SKM-1 treated with dmso at 0.1 percent for 144 hours (cell line): Measurements from ENCODE around the gene MSX2.
"Not testable (repeated sequence)": the region's sequence is repeated elsewhere in the genome, so short reads cannot be mapped to it uniquely, and the experiment has no call there.

Source experiments
- DNase-seq: peaks from one replicate; lab custom pipeline; 2025; ENCODE audit not compliant: unreplicated experiment; lab: John Stamatoyannopoulos, UW

Gene MSX2

GRCh38 chr5:174732036-174733020 lies 7.9 kb downstream of the MSX2 start:
- DNase-seq, result no peak

DNA sequence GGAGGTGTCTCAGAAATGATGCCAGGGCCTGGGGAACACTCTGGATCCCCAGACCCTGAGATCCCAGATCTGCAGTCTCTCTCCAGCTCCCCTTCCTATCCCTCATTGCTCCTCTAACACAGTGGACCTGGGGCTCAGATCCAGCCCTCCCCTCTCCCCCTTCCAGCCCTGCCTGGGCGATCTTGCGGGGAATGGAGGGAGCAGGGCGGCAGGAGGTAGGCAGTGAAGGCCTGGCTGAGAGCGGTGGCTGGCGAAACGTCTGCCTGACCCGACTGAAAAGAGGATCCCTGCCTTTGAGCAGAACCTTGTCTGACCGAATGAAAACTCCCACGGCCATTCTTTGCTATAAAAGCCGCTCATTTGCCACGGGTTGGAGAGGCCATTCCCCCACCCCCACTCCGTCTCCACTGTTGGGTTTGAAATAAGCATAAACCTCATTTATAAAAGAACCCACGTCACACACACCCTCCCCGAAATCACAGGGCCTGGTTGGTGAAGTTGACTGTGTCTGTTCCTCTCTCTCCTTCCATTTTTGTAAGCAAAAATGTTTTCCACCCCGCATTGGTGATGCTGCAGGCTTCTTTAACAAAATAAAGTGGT lies 8.8 kb downstream of the MSX2 start:
- DNase-seq, result no peak

- DNase-seq, result no peak
These were observed 9.5 kb downstream of the MSX2 start for GRCh38 chr5:174733836-174734235.

- DNase-seq, result no peak
These were observed 10.5 kb downstream of the MSX2 start for GRCh38 chr5:174734571-174735497.

- DNase-seq, result no peak
These were observed 11.3 kb downstream of the MSX2 start for GRCh38 chr5:174735498-174736330.

DNA sequence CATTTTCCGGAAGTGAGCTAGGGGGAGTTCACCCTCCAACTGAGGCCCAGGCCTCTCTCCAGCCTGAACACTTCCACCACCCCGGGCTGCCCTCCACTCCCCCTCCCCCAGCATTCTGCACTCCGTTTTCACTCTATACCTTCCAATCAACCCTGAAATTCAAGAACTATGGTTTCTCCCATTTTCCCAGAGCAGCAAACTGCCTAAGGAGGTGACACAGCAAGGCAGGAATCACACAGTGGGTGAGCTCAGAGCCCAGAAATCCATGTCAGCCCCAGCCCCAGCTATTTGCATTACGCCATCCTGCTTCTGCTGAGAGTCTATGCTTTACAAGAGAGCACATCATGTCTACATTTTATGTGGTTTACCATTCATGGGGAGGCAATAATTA lies 11.9 kb downstream of the MSX2 start:
- DNase-seq, result no peak

DNA sequence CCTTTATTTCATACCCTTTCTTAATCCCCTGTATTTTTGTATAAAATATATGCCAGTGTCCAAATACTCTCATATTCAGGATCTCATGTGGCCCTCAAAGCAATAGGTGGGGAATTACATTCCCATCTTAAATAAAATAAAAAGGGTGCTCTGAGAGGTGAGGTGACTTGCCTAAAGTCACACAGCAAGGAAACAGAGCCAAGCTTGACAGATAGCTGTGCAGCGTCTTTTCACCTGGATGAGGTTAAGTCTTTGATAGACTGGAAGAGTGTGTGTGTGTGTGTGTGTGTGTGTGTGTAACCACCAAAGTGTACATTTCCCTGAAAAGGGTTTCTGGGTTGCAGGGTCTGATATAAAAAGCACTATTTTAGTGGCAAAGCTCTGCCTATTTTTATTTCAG lies 12.4 kb downstream of the MSX2 start:
- no peak for DNase-seq

DNA sequence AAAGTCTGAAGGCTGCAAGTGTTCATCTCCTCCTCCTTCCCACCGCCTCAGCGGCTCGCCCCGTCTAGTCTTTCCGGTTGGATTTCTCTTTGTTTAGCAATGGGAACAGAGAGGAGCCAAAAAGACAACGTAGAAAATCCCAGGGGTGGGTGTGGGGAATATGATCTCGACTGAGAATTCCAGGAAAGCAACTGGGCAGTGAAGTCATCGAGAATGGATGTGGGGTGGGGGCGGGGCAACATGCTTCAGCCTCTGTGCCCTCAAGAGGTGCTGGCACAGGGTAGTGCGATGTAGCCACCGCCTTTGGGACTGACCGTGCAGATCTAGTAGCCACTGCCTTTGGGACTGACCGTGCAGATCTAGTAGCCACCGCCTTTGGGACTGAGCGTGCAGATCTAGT lies 12.9 kb downstream of the MSX2 start:
- DNase-seq, result no peak

DNA sequence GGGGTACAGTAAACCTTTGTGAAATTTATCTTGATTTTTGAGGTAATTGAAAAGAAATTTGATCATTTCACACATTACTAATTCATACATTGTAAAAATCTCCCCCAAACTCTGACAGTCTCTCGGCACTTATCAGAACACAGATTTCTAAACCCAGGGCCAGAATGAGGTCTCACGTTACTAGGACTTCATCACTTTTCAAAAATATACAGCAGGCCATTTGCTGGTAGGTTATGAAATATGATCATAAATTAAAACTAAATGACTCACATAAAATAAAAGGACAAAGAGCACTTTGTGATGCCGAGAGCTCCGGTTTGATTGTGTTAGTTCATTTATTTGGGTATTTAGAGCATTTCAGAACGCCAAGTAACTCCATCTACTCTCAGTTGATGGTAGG lies 17.0 kb downstream of the MSX2 start:
- no peak for DNase-seq

DNA sequence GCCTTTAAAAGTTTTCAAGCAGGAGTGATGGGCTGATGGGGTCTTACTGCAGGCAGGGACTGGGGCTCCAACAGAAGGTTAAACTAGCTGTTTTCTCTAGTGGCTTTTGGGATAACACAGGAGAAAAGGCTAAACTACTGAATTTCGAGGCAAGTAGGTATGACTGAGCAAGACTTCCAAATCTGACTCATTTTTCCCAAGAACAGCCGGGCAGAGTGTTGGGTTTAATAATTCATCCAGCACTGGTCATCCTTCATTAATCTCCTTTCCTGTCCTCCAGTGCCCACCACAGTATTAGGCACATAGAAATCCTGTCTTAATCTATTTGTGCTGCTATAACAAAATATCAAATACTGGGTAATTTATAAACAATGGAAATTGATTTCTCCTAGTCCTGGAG lies 20.5 kb downstream of the MSX2 start:
- DNase-seq, result no peak

DNA sequence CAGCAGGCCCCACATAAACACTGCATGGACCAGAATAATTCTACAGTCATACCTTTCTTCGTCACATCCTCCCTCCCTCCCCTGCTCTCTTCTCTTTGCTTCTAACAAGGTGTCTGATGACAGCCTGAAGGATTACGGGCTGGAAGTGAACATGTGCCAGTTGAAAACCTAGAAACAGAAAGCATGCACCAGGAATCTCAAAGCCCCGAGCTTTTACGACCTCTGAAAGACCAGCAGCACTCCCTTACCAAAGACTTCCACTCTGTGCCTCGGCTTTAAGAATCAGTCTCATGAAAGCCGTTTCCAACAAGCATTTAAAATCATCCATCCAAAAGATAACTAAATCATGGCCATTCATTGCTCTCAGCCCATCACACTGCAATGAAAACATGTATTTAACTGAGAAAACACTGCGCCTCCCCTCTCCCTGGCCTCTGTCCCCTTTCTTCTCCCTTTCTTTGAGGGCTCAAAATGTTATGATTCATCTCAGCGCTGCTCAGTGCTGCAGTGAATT lies 21.3 kb downstream of the MSX2 start:
- no peak for DNase-seq

DNA sequence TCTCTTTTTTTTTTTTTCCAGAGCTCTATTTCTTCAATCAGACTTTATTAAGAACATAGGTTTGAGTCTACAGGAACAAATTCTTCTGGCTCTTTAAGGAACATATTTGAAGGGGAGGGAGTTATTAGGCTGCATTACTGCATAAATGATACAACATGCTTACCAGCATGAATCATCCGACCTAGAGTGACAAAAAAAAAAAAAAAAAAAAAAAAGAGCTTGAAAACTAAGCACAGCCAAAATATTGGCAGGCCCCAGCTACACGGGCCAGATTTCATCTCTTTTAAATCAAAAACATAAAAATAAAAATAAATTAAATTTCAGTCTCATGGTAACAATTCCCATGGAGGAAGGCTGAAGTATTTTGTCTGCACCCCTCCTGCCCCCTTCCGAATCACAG lies 26.3 kb downstream of the MSX2 start:
- DNase-seq, result no peak

DNA sequence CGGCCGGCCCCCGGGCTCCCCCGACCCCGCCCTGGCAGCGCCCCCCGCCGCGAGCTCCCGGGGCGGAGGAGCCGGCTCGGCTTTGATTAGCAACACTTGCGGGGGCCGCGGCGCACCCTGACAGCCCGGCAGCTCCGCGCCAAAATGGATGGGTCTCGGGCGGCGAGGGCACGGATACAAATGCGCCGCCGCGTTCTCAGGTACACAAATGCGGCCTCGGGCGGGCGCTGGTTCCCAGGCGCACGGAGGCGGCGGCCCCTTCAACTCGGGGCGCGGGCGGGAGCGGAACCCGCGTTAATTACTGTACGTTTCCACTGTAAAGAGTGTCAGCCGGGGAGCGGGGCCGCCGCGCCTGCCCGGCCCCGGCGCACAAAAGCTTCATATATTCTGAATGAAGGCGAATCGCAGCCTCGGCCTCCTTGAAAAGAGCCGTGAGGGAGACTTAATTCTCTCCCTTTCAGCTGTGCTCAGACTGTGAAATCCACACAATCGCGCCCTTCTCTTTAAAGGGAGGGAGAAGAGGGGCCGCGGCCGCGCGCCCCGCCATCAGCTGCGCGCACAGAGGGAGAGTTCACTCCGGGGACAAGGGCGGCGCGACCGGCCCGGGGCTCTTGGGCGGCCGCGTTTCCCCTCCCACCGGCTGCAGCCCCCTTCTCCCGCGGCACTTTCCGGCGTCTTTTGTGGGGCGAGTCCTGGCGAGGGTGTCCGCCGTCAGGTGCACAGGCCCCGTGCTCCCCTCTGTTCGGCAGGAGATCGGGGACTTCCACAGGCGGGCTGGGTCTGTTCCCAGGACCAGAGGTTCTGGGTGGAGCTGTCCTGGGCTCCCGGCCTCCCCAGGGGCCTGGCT lies 27.0 kb downstream of the MSX2 start:
- DNase-seq, result no peak

- DNase-seq, result no peak
These were observed 27.7 kb downstream of the MSX2 start for GRCh38 chr5:174752121-174752520.

- DNase-seq, result no peak
These were observed 30.7 kb downstream of the MSX2 start for GRCh38 chr5:174755106-174755505.

DNA sequence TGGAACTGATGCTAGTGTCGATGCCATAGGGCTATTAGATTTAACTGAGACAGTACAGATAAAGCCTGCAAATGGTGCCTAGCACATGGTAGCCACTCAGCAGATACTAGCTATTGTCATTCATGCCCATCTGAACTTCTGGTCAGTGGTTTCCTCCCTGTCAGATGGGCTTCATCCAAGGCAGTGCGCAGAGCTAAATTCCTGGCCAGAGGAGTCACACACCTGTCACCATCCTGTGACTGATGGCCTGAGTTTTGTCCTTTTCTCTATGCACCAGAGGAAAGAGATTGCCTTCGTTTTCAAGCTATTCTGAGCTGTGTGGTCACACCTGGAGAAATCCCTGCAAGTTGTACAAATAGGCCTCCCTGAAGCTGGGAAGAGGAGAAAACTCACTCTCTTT lies 34.7 kb downstream of the MSX2 start:
- no peak for DNase-seq

DNA sequence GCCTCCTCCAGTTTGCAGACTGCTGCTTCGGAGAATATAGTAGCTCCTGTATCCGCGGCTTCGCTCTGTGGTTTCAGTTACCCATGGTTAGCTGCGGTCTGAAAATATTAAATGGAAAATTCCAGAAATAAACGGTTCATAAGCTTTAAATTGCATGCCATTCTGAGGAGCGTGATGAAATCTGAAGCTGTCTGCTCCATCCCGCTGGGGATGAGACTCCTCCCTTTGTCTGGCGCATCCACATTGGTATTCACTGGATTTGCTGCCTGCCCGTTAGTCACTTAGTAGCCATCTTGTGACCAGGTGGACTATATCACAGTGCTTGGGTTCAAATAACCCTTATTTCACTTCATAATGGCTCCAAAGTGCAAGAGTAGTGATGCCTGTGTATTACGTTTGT lies 36.3 kb downstream of the MSX2 start:
- no peak for DNase-seq

DNA sequence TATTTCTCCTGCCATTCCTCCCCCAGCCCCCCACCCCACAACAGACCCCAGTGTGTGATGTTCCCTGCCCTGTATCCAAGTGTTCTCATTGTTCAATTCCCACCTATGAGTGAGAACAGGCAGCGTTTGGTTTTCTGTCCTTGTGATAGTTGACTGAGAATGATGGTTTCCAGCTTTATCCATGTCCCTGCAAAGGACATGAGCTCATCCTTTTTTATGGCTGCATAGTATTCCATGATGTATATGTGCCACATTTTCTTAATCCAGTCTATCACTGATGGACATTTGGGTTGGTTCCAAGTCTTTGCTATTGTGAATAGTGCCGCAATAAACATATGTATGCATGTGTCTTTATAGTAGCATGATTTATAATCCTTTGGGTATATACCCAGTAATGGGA lies 37.0 kb downstream of the MSX2 start:
- DNase-seq, result not testable (repeated sequence)

- DNase-seq, result no peak
These were observed 39.9 kb downstream of the MSX2 start for GRCh38 chr5:174764309-174764708.
